Neuronal stem cell (in vitro differentiated cells): ENCODE results near the gene KANK3.
"Not testable (repeated sequence)": the region's sequence is repeated elsewhere in the genome, so short reads cannot be mapped to it uniquely, and the experiment has no call there.

ENCODE experiments used
- DNase-seq: peaks from one replicate; pipeline ENCODE4 v3.0.0-alpha.2; 2013; ENCODE audit warnings: low spot score
- H2AFZ ChIP-seq: one replicate; pipeline ENCODE4 v1.6.1; 2013; ENCODE audit warnings: mild to moderate bottlenecking, low read length, inconsistent platforms
- H2AK5ac ChIP-seq: 2 replicates; pipeline ENCODE4 v1.6.1; 2013; ENCODE audit warnings: low read depth, mild to moderate bottlenecking, inconsistent platforms, low read length, moderate library complexity, mixed read lengths
- H2BK120ac ChIP-seq: 2 replicates; pipeline ENCODE4 v1.6.1; 2013; ENCODE audit warnings: low read depth, mild to moderate bottlenecking, inconsistent platforms, low read length, moderate library complexity, mixed read lengths
- H2BK12ac ChIP-seq: one replicate; pipeline ENCODE4 v1.6.1; 2013; ENCODE audit warnings: low read length, inconsistent platforms
- H2BK15ac ChIP-seq: 2 replicates; pipeline ENCODE4 v1.6.1; 2013; ENCODE audit warnings: mild to moderate bottlenecking, low read length, inconsistent platforms, mixed read lengths
- H2BK5ac ChIP-seq: one replicate; pipeline ENCODE4 v1.6.1; 2013; ENCODE audit warnings: inconsistent platforms, mild to moderate bottlenecking, low read length, moderate library complexity
- H3K14ac ChIP-seq: one replicate; pipeline ENCODE4 v1.6.1; 2013; ENCODE audit warnings: low read length, inconsistent platforms
- H3K18ac ChIP-seq: 2 replicates; pipeline ENCODE4 v1.6.1; 2013; ENCODE audit warnings: low read length, inconsistent platforms
- H3K23ac ChIP-seq: 2 replicates; pipeline ENCODE4 v1.6.1; 2013; ENCODE audit warnings: low read depth, mild to moderate bottlenecking, mixed read lengths, low read length, inconsistent platforms; ENCODE audit not compliant: poor library complexity
- H3K27ac ChIP-seq: replicated peaks from 3 replicates; pipeline ENCODE4 v1.5.1; 2013; ENCODE audit warnings: low read length, inconsistent platforms
- H3K27me3 ChIP-seq, 3 experiments: 2 replicates each; pipeline ENCODE4 v1.6.1; 2013; ENCODE audit warnings: low read length in 3 of 3, mild to moderate bottlenecking in 2 of 3, inconsistent platforms in 1 of 3, low read depth in 1 of 3, mixed read lengths in 1 of 3, moderate library complexity in 1 of 3; ENCODE audit not compliant: control insufficient read depth in 3 of 3, insufficient read depth in 3 of 3
- H3K36me3 ChIP-seq, 2 donors: replicated peaks in 1 of 2; 2 replicates each; pipeline ENCODE4 v1.6.1; 2013; ENCODE audit warnings: low read length in 2 of 2; ENCODE audit not compliant: control insufficient read depth in 2 of 2, insufficient read depth in 2 of 2
- H3K4ac ChIP-seq: 2 replicates; pipeline ENCODE4 v1.6.1; 2013; ENCODE audit warnings: inconsistent platforms, mild to moderate bottlenecking, low read length, moderate library complexity
- H3K4me1 ChIP-seq, 2 donors: 1 replicate in 1 of 2; 2 replicates in 1 of 2; pipeline ENCODE4 v1.6.1; 2013; ENCODE audit warnings: low read length in 2 of 2, low read depth in 1 of 2; ENCODE audit not compliant: control insufficient read depth in 2 of 2, insufficient read depth in 1 of 2
- H3K4me2 ChIP-seq: one replicate; pipeline ENCODE4 v1.6.1; 2013; ENCODE audit warnings: mild to moderate bottlenecking, low read length, inconsistent platforms; ENCODE audit not compliant: insufficient read depth, poor library complexity, severe bottlenecking
- H3K4me3 ChIP-seq, 2 donors: 2 replicates each; pipeline ENCODE4 v1.5.1; 2013; ENCODE audit warnings: low read length in 2 of 2, mild to moderate bottlenecking in 2 of 2, inconsistent platforms in 1 of 2, moderate library complexity in 1 of 2
- H3K79me1 ChIP-seq: one replicate; pipeline ENCODE4 v1.6.1; 2013; ENCODE audit warnings: low read depth, mild to moderate bottlenecking, inconsistent platforms, low read length, moderate library complexity
- H3K9ac ChIP-seq: one replicate; pipeline ENCODE4 v1.6.1; 2013; ENCODE audit warnings: mild to moderate bottlenecking, low read depth, low read length, inconsistent platforms; ENCODE audit not compliant: poor library complexity
- H3K9me3 ChIP-seq, 2 donors: replicated peaks in 1 of 2; 2 replicates each; pipeline versions ENCODE3 to v1.6.1; 2013; ENCODE audit warnings: low read length in 2 of 2, mild to moderate bottlenecking in 2 of 2, inconsistent platforms in 1 of 2, low read depth in 1 of 2, mixed read lengths in 1 of 2, moderate library complexity in 1 of 2; ENCODE audit not compliant: control insufficient read depth in 2 of 2, insufficient read depth in 1 of 2
- H4K8ac ChIP-seq: one replicate; pipeline ENCODE4 v1.6.1; 2013; ENCODE audit warnings: low read depth, mild to moderate bottlenecking, inconsistent platforms, low read length, moderate library complexity
- H4K91ac ChIP-seq: one replicate; pipeline ENCODE4 v1.6.1; 2013; ENCODE audit warnings: low read length, low read depth, mild to moderate bottlenecking, inconsistent platforms; ENCODE audit not compliant: poor library complexity
- WGBS, 2 donors: extraction: QIAGEN DNeasy Blood & Tissue Kit; methylation state at CpG; one replicate each; pipeline ENCODE4 v1.1.7; 2013; ENCODE audit warnings: missing lambda C conversion rate in 2 of 2, mixed read lengths in 1 of 2; ENCODE audit not compliant: insufficient read length in 2 of 2, insufficient replicate concordance in 1 of 2; ENCODE audit errors: extremely low coverage in 2 of 2; 5-methylcytosine and 5-hydroxymethylcytosine counted together

Gene KANK3

DNA sequence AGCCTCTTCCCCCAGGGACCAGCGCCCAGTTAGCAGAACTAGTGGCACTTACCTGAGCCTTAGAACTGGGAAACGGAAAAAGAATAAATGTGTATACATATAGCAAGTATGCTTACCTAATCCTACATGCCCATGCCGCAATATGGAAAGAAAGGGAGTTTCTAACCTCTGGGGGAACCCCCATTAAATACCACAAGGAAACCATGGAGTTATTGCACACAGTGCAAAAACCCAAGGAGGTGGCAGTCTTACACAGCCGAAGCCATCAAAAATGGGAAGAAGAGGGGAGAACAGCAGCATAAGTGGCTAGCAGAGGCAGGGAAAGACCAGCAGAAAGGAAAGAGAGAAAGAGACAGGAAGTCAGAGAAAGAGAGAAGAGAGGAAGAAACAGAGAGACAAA, 41.5 kb upstream of the KANK3 start:
- not testable (repeated sequence) for H2AK5ac ChIP-seq, H3K4me1 ChIP-seq, H3K79me1 ChIP-seq, H2BK15ac ChIP-seq, H3K4me2 ChIP-seq, H3K9me3 ChIP-seq, H3K4me3 ChIP-seq, H3K27me3 ChIP-seq, H2BK12ac ChIP-seq, H2BK120ac ChIP-seq, H3K27ac ChIP-seq, H4K8ac ChIP-seq, H4K91ac ChIP-seq, H3K23ac ChIP-seq, H3K4ac ChIP-seq, DNase-seq, H3K14ac ChIP-seq, H3K9ac ChIP-seq, H3K36me3 ChIP-seq, H2BK5ac ChIP-seq, H3K18ac ChIP-seq, H2AFZ ChIP-seq
- WGBS, 2 donors = no CpG with 5 or more reads among the region's 4 CpGs

DNA sequence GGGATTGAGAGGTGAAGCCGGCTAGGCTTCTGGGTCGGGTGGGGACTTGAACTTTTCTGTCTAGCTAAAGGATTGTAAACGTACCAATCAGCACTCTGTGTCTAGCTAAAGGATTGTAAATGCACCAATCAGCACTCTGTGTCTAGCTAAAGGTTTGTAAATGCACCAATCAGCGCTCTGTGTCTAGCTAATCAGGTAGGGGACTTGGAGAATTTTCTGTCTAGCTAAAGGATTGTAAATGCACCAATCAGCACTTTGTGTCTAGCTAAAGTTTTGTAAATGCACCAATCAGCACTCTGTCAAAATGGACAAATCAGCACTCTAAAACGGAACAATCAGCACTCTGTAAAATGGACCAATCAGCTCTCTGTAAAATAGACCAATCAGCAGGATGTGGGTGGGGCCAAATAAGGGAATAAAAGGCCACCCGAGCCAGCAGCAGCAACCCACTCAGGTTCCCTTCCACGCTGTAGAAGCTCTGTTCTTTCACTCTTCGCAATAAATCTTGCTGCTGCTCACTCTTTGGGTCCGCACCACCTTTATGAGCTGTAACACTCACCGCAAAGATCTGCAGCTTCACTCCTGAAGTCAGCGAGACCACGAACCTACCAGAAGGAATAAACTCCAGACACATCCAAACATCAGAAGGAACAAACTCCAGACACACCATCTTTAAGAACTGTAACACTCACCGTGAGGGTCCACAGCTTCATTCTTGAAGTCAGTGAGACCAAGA, 36.3 kb upstream of the KANK3 start:
- not testable (repeated sequence) for H2BK12ac ChIP-seq, H3K4me2 ChIP-seq, H3K9ac ChIP-seq, H3K27ac ChIP-seq, H2AK5ac ChIP-seq, H3K4me3 ChIP-seq, H2BK5ac ChIP-seq, H3K4me1 ChIP-seq, H2BK15ac ChIP-seq, H3K36me3 ChIP-seq, H3K18ac ChIP-seq, H3K79me1 ChIP-seq, H4K8ac ChIP-seq, H2BK120ac ChIP-seq, H4K91ac ChIP-seq, H3K23ac ChIP-seq, H3K27me3 ChIP-seq, H3K4ac ChIP-seq, H2AFZ ChIP-seq, DNase-seq, H3K14ac ChIP-seq, H3K9me3 ChIP-seq
- no CpG with 5 or more reads among the region's 13 CpGs for WGBS, 2 donors

DNA sequence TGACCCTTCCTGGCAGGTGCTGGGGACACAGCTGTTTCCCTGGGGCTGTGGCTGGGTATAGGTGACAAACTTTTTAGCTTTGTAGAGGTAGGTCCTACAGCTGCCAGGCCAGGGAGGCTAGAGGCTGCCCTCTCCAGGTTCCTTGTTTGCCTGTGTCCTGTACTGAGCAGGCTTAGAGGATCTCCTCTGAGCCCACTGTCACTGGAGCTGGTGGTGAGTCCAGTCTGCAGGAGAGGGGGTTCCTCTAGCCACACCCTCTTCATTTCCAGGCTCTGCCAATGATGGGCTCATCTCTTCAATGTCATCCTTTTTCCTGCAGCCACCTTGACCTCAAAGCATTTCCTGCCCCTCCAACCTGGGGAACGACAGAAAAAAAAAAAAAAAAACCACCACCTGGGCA, 34.5 kb upstream of the KANK3 start:
- no CpG with 5 or more reads among the region's 1 CpG for WGBS, 2 donors

DNA sequence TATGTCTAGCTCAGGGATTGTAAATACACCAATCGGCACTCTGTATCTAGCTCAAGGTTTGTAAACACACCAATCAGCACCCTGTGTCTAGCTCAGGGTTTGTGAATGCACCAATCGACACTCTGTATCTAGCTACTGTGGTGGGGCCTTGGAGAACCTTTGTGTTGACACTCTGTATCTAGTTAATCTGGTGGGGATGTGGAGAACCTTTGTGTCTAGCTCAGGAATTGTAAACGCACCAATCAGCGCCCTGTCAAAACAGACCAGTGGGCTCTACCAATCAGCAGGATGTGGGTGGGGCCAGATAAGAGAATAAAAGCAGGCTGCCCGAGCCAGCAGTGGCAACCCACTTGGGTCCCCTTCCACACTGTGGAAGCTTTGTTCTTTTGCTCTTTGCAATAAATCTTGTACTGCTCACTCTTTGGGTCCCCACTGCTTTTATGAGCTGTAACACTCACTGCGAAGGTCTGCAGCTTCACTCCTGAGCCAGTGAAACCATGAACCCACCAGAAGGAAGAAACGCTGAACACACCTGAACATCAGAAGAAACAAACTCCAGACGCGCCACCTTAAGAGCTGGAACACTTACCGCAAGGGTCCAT, 33.4 kb upstream of the KANK3 start:
- not testable (repeated sequence) for H3K4me3 ChIP-seq, H3K9ac ChIP-seq, H4K8ac ChIP-seq, H4K91ac ChIP-seq, H3K9me3 ChIP-seq, H3K27ac ChIP-seq, H2BK12ac ChIP-seq, H3K4me2 ChIP-seq, H2BK15ac ChIP-seq, H3K79me1 ChIP-seq, H3K4me1 ChIP-seq, H3K23ac ChIP-seq, H2BK120ac ChIP-seq, H3K27me3 ChIP-seq, H3K4ac ChIP-seq, H2BK5ac ChIP-seq, H2AFZ ChIP-seq, H3K18ac ChIP-seq, H3K14ac ChIP-seq, H2AK5ac ChIP-seq, DNase-seq
- no CpG with 5 or more reads among the region's 10 CpGs for WGBS, 2 donors
- peaks cover 2 to 11% of the 10 kb centered on the region in 2 donors for H3K36me3 ChIP-seq

More for the DNA sequence above, 34.5 kb upstream of the KANK3 start:
- Histone ChIP-seq H2AK5ac (no peak overlapping the region), H3K27me3 (no peaks in the 10 kb centered on the region), H2BK120ac (no peak overlapping the region), H3K9ac (no peak overlapping the region), H2AFZ (no peak overlapping the region), H3K4ac (no peak overlapping the region), H3K4me1 (no peaks in the 10 kb centered on the region), H3K14ac (no peak overlapping the region), H4K91ac (no peak overlapping the region), H2BK15ac (no peak overlapping the region), H4K8ac (no peak overlapping the region), H2BK12ac (no peak overlapping the region), H2BK5ac (no peak overlapping the region), H3K4me2 (no peak overlapping the region), H3K36me3 (peaks cover 2 to 11% of the 10 kb centered on the region in 2 donors), H3K18ac (no peak overlapping the region), H3K23ac (no peak overlapping the region), H3K4me3 (no peak overlapping the region), H3K27ac (no peak overlapping the region), H3K79me1 (no peaks in the 10 kb centered on the region), H3K9me3 (no peaks in the 10 kb centered on the region)
- no peak for DNase-seq
